Right lobe of liver (tissue), 6 donors: ENCODE measurements around the gene MAMDC4. TPM values are rescaled to one million over a fixed set of nuclear protein-coding genes. Genes with fewer than 3 reads are reported as not detected.

ENCODE experiments used
- ATAC-seq, 4 donors: fragments of 200-7000 bp; cut with Tn5 transposase; one replicate each; pipeline ENCODE4 v1.9.1; 2020; ENCODE audit warnings: mild to moderate bottlenecking in 4 of 4, moderate library complexity in 4 of 4
- DNase-seq, 3 donors: peaks; one replicate each; pipeline ENCODE4 v3.0.0-alpha.2; 2020
- H3K27ac ChIP-seq, 3 donors: fragments of 200-600 bp; one replicate each; pipeline ENCODE4 v1.8.0; 2022
- H3K27me3 ChIP-seq, 2 donors: fragments of 200-600 bp; one replicate each; pipeline ENCODE4 v1.8.0; 2022
- H3K36me3 ChIP-seq, 4 donors: fragments of 200-600 bp; sonication (generic) in 1 of 4; one replicate each; pipeline versions ENCODE4 v1.5.1 to v1.8.0; 2017 to 2022; ENCODE audit warnings: control low read depth in 1 of 4
- H3K4me1 ChIP-seq, 4 donors: fragments of 200-600 bp; sonication (generic) in 1 of 4; one replicate each; pipeline versions ENCODE4 v1.5.1 to v1.8.0; 2017 to 2022; ENCODE audit warnings: control low read depth in 1 of 4
- H3K4me3 ChIP-seq, 3 donors: fragments of 200-600 bp; one replicate each; pipeline ENCODE4 v1.8.0; 2022
- H3K9me3 ChIP-seq, 4 donors: fragments of 200-600 bp; sonication (generic) in 1 of 4; one replicate each; pipeline versions ENCODE4 v1.5.1 to v1.8.0; 2017 to 2022; ENCODE audit warnings: control low read depth in 1 of 4
- POLR2A ChIP-seq: fragments of 450-650 bp; IDR thresholded peaks from one replicate; pipeline ENCODE4 v1.6.1; 2017; ENCODE audit warnings: antibody characterized with exemption, mild to moderate bottlenecking
- WGBS: methylation state at CpG from one replicate; pipeline ENCODE4 v1.1.6; 2018; ENCODE audit warnings: low coverage, low lambda C conversion rate; ENCODE audit not compliant: insufficient coverage; ENCODE audit errors: missing lambda C conversion rate; 5-methylcytosine and 5-hydroxymethylcytosine counted together
- intact Hi-C, 2 donors: fragments of 100-400 bp; cut with DNase I; formaldehyde crosslinking; loops; one replicate each; pipeline versions ENCODE4 v1.11.2 to v1.14.1; 2022
- total RNA-seq, 6 experiments: library from RNA; depleted of rRNA in 2 of 6; stranded (reverse); fragments of >200 nt in 2 of 6; fragmentation: NEBNext Ultra II Directional in 3 of 6; extraction: Animal tissue kit (Norgen Biotek cat#: 25700) in 3 of 6; gene quantifications; one replicate each; pipeline versions ENCODE4 v1.1.0 to v1.2.4, GENCODE V29; 2016 to 2023
- TF ChIP-seq, protein P1 (sequence below), 4 donors: fragments of 200-600 bp in 3 of 4; fragments of 450-650 bp in 1 of 4; IDR thresholded peaks; one replicate each; pipeline versions ENCODE4 v1.5.1 to v1.8.0; 2016 to 2022; ENCODE audit warnings: antibody characterized with exemption in 4 of 4, mild to moderate bottlenecking in 2 of 4
- donor health status: DM: no; HTN: yes; CAD: no.
- donor health status: DM: no; HTN: no; CAD: no.
- donor health status: DM: no; HTN: no; CAD: no.
- donor health status: DM: no; HTN: yes; CAD: no.
- donor health status: DM: no; HTN: yes; CAD: no.

Gene MAMDC4
- total RNA-seq, 6 experiments from 2014 or later: 5.7 to 27.9 (median 22.5) TPM

DNA sequence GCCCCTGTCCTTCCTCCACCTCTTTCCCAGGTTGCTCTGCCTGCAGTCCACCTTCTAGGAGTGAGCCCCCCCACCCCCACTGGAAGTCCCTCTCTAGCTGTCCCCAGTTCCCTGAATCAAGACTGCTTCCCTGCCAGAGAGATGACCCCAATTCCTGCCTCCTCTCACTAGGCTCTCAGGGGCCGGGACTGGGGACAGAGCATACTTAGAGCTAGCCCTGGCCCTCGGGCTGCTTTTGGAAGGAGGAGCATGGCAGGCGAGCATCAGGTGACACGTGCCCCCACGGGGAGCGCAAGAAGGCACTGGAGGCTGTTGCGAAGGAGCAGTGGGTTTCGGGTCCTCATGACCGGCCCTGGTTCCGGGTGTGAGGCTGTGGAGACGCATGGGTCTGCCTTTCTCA lies 43.9 kb downstream of the MAMDC4 start:
- intact Hi-C loops: no loop called here
- ATAC-seq: no peak
- Histone ChIP-seq H3K9me3 (no peaks in the 10 kb centered on the region), H3K4me1 (peaks cover 0 to 3% (median 0%) of the 10 kb centered on the region in 4 donors), H3K36me3 (peaks cover 0 to 23% (median 5%) of the 10 kb centered on the region in 4 donors), H3K27ac (no peak overlapping the region), H3K4me3 (no peak overlapping the region), H3K27me3 (no peaks in the 10 kb centered on the region)
- no peak for TF ChIP-seq POLR2A
- TF ChIP-seq, protein P1, sequence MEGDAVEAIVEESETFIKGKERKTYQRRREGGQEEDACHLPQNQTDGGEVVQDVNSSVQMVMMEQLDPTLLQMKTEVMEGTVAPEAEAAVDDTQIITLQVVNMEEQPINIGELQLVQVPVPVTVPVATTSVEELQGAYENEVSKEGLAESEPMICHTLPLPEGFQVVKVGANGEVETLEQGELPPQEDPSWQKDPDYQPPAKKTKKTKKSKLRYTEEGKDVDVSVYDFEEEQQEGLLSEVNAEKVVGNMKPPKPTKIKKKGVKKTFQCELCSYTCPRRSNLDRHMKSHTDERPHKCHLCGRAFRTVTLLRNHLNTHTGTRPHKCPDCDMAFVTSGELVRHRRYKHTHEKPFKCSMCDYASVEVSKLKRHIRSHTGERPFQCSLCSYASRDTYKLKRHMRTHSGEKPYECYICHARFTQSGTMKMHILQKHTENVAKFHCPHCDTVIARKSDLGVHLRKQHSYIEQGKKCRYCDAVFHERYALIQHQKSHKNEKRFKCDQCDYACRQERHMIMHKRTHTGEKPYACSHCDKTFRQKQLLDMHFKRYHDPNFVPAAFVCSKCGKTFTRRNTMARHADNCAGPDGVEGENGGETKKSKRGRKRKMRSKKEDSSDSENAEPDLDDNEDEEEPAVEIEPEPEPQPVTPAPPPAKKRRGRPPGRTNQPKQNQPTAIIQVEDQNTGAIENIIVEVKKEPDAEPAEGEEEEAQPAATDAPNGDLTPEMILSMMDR (IDR thresholded peaks at IDR 0.05): no peak
- DNase-seq: no peak
- WGBS: 100% methylated on average over 4 of the region's 11 CpGs

DNA sequence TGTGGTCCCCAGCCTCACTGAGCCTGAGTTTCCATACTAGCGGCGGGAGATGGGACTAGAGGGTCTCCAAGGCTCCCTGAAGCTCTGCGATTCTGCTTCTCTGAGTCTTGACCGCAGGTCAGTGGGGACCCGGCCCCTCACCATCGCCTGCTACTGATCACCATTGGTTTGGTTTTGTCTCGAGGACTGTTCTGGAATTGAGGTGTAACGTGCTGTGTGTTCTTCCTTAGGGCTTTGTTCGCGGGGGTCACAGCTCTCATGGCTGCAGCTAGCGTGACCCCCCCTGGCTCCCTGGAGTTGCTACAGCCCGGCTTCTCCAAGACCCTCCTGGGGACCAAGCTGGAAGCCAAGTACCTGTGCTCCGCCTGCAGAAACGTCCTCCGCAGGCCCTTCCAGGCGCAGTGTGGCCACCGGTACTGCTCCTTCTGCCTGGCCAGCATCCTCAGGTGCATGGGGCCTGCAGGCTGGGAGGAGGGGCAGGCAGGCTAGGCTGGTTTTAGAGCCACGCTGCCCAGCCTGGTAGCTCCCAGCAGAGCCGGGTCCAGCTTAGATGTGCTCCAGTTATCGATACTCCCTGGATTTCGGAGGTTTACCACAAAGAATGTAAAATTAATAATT lies 46.4 kb downstream of the MAMDC4 start:
- no peak for DNase-seq
- H3K4me1 ChIP-seq: peaks cover 0 to 29% (median 13%) of the 10 kb centered on the region in 4 donors
- 95% methylated on average over 4 of the region's 21 CpGs for WGBS
- H3K36me3 ChIP-seq: peaks cover 0 to 23% (median 5%) of the 10 kb centered on the region in 4 donors
- H3K9me3 ChIP-seq: no peaks in the 10 kb centered on the region
- ATAC-seq: no peak
- no peak overlapping the region for H3K4me3 ChIP-seq
- no peak overlapping the region for H3K27ac ChIP-seq
- intact Hi-C loops: no loop called here
- no peaks in the 10 kb centered on the region for H3K27me3 ChIP-seq
- no peak for TF ChIP-seq POLR2A

GRCh38 chr9:136899196-136899595 lies 47.0 kb downstream of the MAMDC4 start:
- H3K36me3 ChIP-seq: peaks cover 0 to 23% (median 5%) of the 10 kb centered on the region in 4 donors
- no peaks in the 10 kb centered on the region for H3K27me3 ChIP-seq
- TF ChIP-seq, protein P1 (IDR thresholded peaks at IDR 0.05): no peak
- no peak for TF ChIP-seq POLR2A
- intact Hi-C loops: no loop called here
- H3K27ac ChIP-seq: no peak overlapping the region
- H3K4me3 ChIP-seq: no peak overlapping the region
- WGBS: 77% methylated on average over 9 of the region's 9 CpGs
- peaks cover 0 to 30% (median 14%) of the 10 kb centered on the region in 4 donors for H3K4me1 ChIP-seq
- no peaks in the 10 kb centered on the region for H3K9me3 ChIP-seq
- no peak for ATAC-seq
- DNase-seq: no peak

GRCh38 chr9:136900556-136900955 lies 48.4 kb downstream of the MAMDC4 start:
- Histone ChIP-seq H3K4me3 (no peak overlapping the region), H3K27me3 (no peaks in the 10 kb centered on the region), H3K27ac (peak overlapping the region; percentile 80 to 89 (median 84)), H3K36me3 (peaks cover 0 to 23% (median 5%) of the 10 kb centered on the region in 4 donors), H3K4me1 (peaks cover 0 to 30% (median 14%) of the 10 kb centered on the region in 4 donors), H3K9me3 (no peaks in the 10 kb centered on the region)
- TF ChIP-seq, protein P1 (IDR thresholded peaks at IDR 0.05): no peak
- TF ChIP-seq POLR2A: no peak
- WGBS: 88% methylated on average over 4 of the region's 10 CpGs
- ATAC-seq (no peak), DNase-seq (no peak)
- intact Hi-C loops: no loop called here

- Histone ChIP-seq H3K4me3 (no peak overlapping the region), H3K9me3 (no peaks in the 10 kb centered on the region), H3K36me3 (peaks cover 0 to 23% (median 5%) of the 10 kb centered on the region in 4 donors), H3K27me3 (no peaks in the 10 kb centered on the region), H3K27ac (peak overlapping the region; percentile 80 to 89 (median 84)), H3K4me1 (peaks cover 0 to 30% (median 14%) of the 10 kb centered on the region in 4 donors)
- ATAC-seq (peak in 2 of 4 donors; percentile 3 to 7), DNase-seq (no peak)
- 69% methylated on average over 6 of the region's 13 CpGs for WGBS
- intact Hi-C loops: no loop called here
- TF ChIP-seq, protein P1 (IDR thresholded peaks at IDR 0.05): no peak
- no peak for TF ChIP-seq POLR2A
Measured at GRCh38 chr9:136900988-136901515, 48.9 kb downstream of the MAMDC4 start.
